Mucosa of descending colon (tissue), 3 donors: ENCODE data around the gene SLC9A3. TPM values are rescaled to one million over a fixed set of nuclear protein-coding genes. Genes with fewer than 3 reads are reported as not detected.

Experiments
- ATAC-seq: fragments of 200-7000 bp; cut with Tn5 transposase; one replicate; pipeline ENCODE4 v1.9.1; 2020; ENCODE audit warnings: mild to moderate bottlenecking, moderate library complexity
- DNase-seq, 3 donors: peaks; one replicate each; pipeline ENCODE4 v3.0.0-alpha.2; 2020
- H3K36me3 ChIP-seq: fragments of 200-600 bp; one replicate; pipeline ENCODE4 v1.8.0; 2021; ENCODE audit warnings: low read depth, mild to moderate bottlenecking
- H3K4me1 ChIP-seq: fragments of 200-600 bp; one replicate; pipeline ENCODE4 v1.8.0; 2021; ENCODE audit warnings: low read depth, mild to moderate bottlenecking
- H3K4me3 ChIP-seq: fragments of 200-600 bp; one replicate; pipeline ENCODE4 v1.8.0; 2021; ENCODE audit warnings: mild to moderate bottlenecking
- H3K9me3 ChIP-seq: fragments of 200-600 bp; one replicate; pipeline ENCODE4 v1.8.0; 2021; ENCODE audit warnings: mild to moderate bottlenecking
- intact Hi-C, 2 donors: fragments of 100-400 bp; cut with DNase I in 1 of 2; cut with micrococcal nuclease in 1 of 2; formaldehyde crosslinking; loops; one replicate each; pipeline versions ENCODE4 v1.11.0 to v1.11.1; 2022; cut with DNase I, micrococcal nuclease
- total RNA-seq, 3 donors: library from RNA; stranded (reverse); fragmentation: NEBNext Ultra II Directional in 2 of 3; extraction: Animal tissue kit (Norgen Biotek cat#: 25700) in 2 of 3; gene quantifications; one replicate each; pipeline versions ENCODE4 v1.2.1 to v1.2.4, GENCODE V29; 2021 to 2023
- TF ChIP-seq, protein P1 (sequence below): fragments of 200-600 bp; IDR thresholded peaks from one replicate; pipeline ENCODE4 v1.8.0; 2022; ENCODE audit warnings: antibody characterized with exemption, mild to moderate bottlenecking
- donor health status: DM: no; HTN: no; CAD: no; lungs with moderate emphysema.
- donor health status: DM: no; HTN: no; CAD: no.
- donor health status: DM: no; HTN: yes; CAD: no.

The SLC9A3 gene
- total RNA-seq, 3 donors from 2014 or later = 29.2 to 272 (median 77.7) TPM

GRCh38 chr5:515273-515836 is 8.9 kb downstream of the SLC9A3 start:
- intact Hi-C loops = no loop called here
- no peak for DNase-seq
- H3K36me3 ChIP-seq = no peaks in the 10 kb centered on the region

DNA sequence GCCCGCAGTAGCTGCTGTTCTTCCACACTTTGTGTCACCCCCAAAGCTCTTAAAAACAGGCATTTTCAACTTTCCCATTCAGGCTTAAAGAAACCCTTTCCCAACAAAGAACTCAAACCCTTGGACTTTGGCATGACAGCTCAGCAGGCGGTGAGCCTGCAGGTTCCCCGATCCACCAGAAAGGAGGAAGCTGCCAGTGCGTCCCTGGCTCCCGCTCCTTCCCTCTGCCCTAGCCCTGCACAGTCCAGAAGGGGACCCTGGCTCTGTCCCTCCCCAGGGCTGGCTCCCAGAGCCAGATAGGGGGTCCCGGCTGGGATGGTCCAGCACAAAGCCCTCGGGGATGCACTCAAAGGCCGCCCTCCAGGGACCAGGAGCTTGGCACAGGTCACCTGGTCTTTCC is 9.6 kb downstream of the SLC9A3 start:
- peak in 2 of 3 donors; percentile 51 to 59 for DNase-seq

More at GRCh38 chr5:515273-515836, 8.9 kb downstream of the SLC9A3 start:
- no peaks in the 10 kb centered on the region for H3K9me3 ChIP-seq
- ATAC-seq = peak; percentile 2
- peaks cover 8% of the 10 kb centered on the region for H3K4me1 ChIP-seq
- no peak overlapping the region for H3K4me3 ChIP-seq
- TF ChIP-seq, protein P1, sequence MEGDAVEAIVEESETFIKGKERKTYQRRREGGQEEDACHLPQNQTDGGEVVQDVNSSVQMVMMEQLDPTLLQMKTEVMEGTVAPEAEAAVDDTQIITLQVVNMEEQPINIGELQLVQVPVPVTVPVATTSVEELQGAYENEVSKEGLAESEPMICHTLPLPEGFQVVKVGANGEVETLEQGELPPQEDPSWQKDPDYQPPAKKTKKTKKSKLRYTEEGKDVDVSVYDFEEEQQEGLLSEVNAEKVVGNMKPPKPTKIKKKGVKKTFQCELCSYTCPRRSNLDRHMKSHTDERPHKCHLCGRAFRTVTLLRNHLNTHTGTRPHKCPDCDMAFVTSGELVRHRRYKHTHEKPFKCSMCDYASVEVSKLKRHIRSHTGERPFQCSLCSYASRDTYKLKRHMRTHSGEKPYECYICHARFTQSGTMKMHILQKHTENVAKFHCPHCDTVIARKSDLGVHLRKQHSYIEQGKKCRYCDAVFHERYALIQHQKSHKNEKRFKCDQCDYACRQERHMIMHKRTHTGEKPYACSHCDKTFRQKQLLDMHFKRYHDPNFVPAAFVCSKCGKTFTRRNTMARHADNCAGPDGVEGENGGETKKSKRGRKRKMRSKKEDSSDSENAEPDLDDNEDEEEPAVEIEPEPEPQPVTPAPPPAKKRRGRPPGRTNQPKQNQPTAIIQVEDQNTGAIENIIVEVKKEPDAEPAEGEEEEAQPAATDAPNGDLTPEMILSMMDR = no peak

GRCh38 chr5:514101-514485 is 10.2 kb downstream of the SLC9A3 start:
- H3K4me1 ChIP-seq = peaks cover 8% of the 10 kb centered on the region
- TF ChIP-seq, protein P1 = no peak
- H3K4me3 ChIP-seq = no peak overlapping the region
- DNase-seq (no peak), ATAC-seq (no peak)
- intact Hi-C loops = no loop called here
- no peaks in the 10 kb centered on the region for H3K9me3 ChIP-seq
- H3K36me3 ChIP-seq = no peaks in the 10 kb centered on the region

More for the DNA sequence above, 9.6 kb downstream of the SLC9A3 start:
- intact Hi-C loops = no loop called here
- H3K9me3 ChIP-seq = no peaks in the 10 kb centered on the region
- TF ChIP-seq, protein P1 = no peak
- peak; percentile 78 for ATAC-seq
- H3K4me3 ChIP-seq = no peak overlapping the region
- H3K36me3 ChIP-seq = no peaks in the 10 kb centered on the region
- H3K4me1 ChIP-seq = peaks cover 8% of the 10 kb centered on the region

DNA sequence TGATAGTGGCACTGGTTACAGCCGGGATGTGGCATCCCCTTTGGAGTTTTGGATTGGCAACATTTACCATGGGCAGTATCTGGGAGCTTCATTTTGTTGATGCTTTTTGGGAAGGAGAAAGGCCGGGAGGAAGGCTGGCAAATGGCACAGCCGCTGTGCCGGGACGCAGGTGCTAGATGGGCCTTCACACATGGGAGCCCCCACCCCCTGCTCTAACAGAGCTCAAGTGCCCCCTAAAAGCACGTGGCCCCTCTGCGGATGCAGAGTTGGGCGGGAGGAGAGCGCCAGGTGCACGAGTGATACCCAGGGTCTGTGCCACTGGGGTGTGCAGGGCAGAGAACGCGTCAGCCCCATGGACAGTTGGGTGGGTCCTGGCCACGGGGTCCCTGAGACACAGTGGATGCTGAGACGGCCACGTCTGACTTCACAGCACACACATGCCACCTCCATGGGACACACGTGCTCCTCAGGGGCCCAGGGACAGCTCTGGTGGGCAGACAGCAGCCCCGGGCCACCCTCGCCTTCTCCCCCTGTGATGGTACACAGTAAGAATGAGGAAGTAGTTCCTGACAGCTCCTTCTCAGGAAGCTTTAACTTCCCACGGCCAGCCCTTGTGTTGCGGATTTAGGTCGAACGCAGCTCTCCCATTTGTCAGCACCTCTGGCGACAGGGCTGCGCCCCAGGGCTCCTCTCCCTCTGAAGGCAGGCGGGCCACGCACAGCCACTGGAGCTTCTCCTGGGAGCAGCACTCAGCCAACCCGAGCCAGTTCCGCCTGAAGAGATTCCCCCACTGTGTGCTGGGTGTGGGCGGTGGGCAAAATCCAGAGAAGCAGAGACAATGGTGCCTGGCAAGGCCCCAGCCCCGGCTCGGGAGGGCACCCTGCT is 10.8 kb downstream of the SLC9A3 start:
- no peak overlapping the region for H3K4me3 ChIP-seq
- H3K9me3 ChIP-seq = no peaks in the 10 kb centered on the region
- ATAC-seq = no peak
- no peak for DNase-seq
- peaks cover 5% of the 10 kb centered on the region for H3K4me1 ChIP-seq
- intact Hi-C loops = no loop called here
- TF ChIP-seq, protein P1 = no peak
- no peaks in the 10 kb centered on the region for H3K36me3 ChIP-seq

- no peak overlapping the region for H3K4me3 ChIP-seq
- intact Hi-C loops = no loop called here
- no peaks in the 10 kb centered on the region for H3K9me3 ChIP-seq
- no peak for ATAC-seq
- H3K4me1 ChIP-seq = peaks cover 3% of the 10 kb centered on the region
- no peak for DNase-seq
- no peaks in the 10 kb centered on the region for H3K36me3 ChIP-seq
- TF ChIP-seq, protein P1 = no peak
These were observed 12.8 kb downstream of the SLC9A3 start for GRCh38 chr5:511476-511875.
